ENCODE measurements around the gene ARF4. TPM values are rescaled to one million over a fixed set of nuclear protein-coding genes. Genes with fewer than 3 reads are reported as not detected.

Gene ARF4
- total and polyA plus RNA-seq, 12 donors = 67.2 to 443 (median 163) TPM

DNA sequence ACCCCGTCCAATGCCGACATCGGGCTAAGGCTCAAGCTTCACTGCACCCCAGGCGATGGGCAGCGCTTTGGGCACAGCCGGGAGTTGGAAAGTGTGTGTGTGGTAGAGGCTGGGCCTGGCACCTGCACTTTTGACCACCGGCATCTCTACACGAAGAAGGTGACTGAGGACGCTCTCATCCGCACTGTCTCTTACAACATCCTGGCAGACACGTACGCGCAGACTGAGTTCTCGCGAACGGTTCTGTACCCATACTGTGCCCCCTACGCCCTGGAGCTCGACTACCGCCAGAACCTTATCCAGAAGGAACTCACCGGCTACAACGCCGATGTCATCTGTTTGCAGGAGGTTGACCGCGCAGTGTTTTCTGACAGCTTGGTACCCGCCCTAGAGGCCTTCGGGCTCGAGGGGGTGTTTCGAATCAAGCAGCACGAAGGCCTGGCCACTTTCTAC lies 40.0 kb downstream of the ARF4 start:
- peak in 1 of 2 donors; percentile 27 for TF ChIP-seq POLR2A (IDR thresholded peaks at IDR 0.05)
- TF ChIP-seq, protein P1, sequence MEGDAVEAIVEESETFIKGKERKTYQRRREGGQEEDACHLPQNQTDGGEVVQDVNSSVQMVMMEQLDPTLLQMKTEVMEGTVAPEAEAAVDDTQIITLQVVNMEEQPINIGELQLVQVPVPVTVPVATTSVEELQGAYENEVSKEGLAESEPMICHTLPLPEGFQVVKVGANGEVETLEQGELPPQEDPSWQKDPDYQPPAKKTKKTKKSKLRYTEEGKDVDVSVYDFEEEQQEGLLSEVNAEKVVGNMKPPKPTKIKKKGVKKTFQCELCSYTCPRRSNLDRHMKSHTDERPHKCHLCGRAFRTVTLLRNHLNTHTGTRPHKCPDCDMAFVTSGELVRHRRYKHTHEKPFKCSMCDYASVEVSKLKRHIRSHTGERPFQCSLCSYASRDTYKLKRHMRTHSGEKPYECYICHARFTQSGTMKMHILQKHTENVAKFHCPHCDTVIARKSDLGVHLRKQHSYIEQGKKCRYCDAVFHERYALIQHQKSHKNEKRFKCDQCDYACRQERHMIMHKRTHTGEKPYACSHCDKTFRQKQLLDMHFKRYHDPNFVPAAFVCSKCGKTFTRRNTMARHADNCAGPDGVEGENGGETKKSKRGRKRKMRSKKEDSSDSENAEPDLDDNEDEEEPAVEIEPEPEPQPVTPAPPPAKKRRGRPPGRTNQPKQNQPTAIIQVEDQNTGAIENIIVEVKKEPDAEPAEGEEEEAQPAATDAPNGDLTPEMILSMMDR (IDR thresholded peaks at IDR 0.05) = no peak
- 1% methylated on average over 23 to 29 of the region's 29 CpGs for WGBS, 4 donors
- DNase-seq = peak; percentile 26 to 65 (median 38)
- Histone ChIP-seq H3K27ac (peak overlapping the region; percentile 85 to 97 (median 95)), H3K4me1 (replicated peaks in 1 of 2) (peaks cover 14 to 48% of the 10 kb centered on the region in 2 donors), H3K9me3 (replicated peaks in 1 of 3) (no peaks in the 10 kb centered on the region), H3K36me3 (replicated peaks in 1 of 2) (peaks cover 0 to 26% of the 10 kb centered on the region in 2 donors), H3K27me3 (no peaks in the 10 kb centered on the region), H3K4me3 (peak overlapping the region in 3 of 4 donors; percentile 83 to 99 (median 95))
- intact Hi-C loops (cut with DNase I) = loop anchor here (5.0 kb wide), 2 partner anchors 35 to 40 kb away; partner anchors contain the start of gene ARF4 (in 1 of the 2)

DNA sequence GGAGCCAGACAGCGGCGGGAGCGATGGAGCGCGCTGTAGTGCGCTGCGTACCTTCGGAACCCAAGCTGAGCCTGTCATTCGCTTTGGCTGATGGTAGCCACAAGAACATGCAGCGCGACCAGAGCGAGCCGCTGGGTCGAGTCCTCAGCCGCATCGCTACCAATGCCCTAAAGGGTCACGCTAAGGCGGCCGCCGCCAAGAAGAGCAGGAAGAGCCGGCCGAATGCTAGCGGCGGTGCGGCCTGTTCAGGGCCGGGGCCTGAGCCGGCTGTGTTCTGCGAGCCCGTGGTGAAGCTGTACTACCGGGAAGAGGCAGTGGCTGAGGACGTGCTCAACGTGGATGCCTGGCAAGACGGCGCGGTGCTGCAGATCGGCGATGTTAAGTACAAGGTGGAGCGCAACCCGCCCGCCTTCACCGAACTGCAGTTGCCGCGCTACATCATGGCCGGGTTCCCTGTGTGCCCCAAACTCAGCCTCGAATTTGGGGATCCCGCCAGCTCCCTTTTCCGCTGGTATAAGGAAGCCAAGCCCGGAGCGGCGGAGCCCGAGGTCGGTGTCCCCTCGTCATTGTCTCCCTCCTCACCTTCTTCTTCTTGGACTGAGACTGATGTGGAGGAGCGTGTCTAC lies 40.6 kb downstream of the ARF4 start:
- Histone ChIP-seq H3K9me3 (replicated peaks in 1 of 3) (no peaks in the 10 kb centered on the region), H3K4me3 (peak overlapping the region; percentile 30 to 99 (median 89)), H3K27me3 (no peaks in the 10 kb centered on the region), H3K4me1 (replicated peaks in 1 of 2) (peaks cover 14 to 47% of the 10 kb centered on the region in 2 donors), H3K27ac (peak overlapping the region; percentile 85 to 97 (median 95)), H3K36me3 (replicated peaks in 1 of 2) (peaks cover 0 to 26% of the 10 kb centered on the region in 2 donors)
- TF ChIP-seq, protein P1 (IDR thresholded peaks at IDR 0.05) = peak in 1 of 6 experiments; percentile 1
- TF ChIP-seq POLR2A (IDR thresholded peaks at IDR 0.05) = no peak
- WGBS, 4 donors = 0 to 1% methylated on average over 54 of the region's 54 CpGs; no CpG with 5 or more reads in 2 of the 4 donors
- intact Hi-C loops (cut with DNase I) = loop anchor here (5.0 kb wide), 2 partner anchors 36 to 41 kb away; partner anchors contain the start of gene ARF4 (in 1 of the 2)
- DNase-seq = peak in 5 of 7 donors; percentile 31 to 59 (median 41)

DNA sequence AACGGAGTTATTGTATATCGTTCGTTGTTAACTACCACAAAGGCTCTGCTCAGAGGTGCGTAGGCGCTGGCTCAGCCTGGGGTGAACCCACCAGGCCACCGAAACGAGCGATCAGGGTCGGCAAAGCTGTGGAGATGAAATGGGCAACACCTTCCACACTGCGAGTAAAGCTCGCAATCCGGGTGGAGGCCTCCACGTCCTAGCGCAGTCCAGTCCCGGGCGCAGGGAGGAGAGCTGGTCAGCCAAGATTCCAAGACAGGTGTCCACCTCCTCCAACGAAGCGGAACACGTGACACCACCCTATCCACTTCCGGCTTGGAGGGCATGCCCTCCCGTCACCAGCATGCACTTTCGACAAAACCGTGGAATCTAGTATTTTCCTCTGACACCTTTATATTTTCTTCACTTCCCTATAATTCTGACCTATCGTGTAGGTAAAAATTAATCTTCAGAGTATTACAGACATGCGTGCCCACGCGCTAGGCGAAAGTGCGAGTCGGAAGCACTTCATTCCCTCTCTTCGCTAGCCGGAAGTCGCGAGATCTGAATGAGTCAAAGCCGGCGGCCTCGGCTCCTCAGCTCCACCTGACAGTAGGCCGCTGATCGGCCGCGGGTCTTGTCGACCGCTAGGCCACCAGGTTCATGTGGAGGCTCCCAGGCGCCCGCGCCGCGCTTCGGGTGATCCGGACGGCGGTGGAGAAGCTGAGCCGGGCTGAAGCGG lies 41.2 kb downstream of the ARF4 start, which contains the start of gene PDE12:
TSS of gene PDE12 (plus strand) at position 537 of the 721 bp plus-strand sequence. CDS start at position 643, 106 bp downstream.
- Histone ChIP-seq H3K36me3 (replicated peaks in 1 of 2) (peaks cover 0 to 19% of the 10 kb centered on the region in 2 donors), H3K27me3 (no peaks in the 10 kb centered on the region), H3K9me3 (replicated peaks in 1 of 3) (no peaks in the 10 kb centered on the region), H3K27ac (peak within 1 kb of the TSS; percentile 85 to 97 (median 95)), H3K4me1 (replicated peaks in 1 of 2) (peaks cover 14 to 41% of the 10 kb centered on the region in 2 donors), H3K4me3 (peak within 1 kb of the TSS; percentile 30 to 99 (median 89))
- TF ChIP-seq, protein P1 (IDR thresholded peaks at IDR 0.05) = no peak
- peak; percentile 90 to 93 for TF ChIP-seq POLR2A (IDR thresholded peaks at IDR 0.05)
- WGBS, 4 donors = 0 to 2% (median 1%) methylated on average over 28 to 54 of the region's 54 CpGs
- DNase-seq = peak; percentile 86 to 95 (median 92)
- intact Hi-C loops (cut with DNase I) = loop anchor here (5.0 kb wide), 2 partner anchors 36 to 41 kb away; partner anchors contain the start of gene ARF4 (in 1 of the 2)

DNA sequence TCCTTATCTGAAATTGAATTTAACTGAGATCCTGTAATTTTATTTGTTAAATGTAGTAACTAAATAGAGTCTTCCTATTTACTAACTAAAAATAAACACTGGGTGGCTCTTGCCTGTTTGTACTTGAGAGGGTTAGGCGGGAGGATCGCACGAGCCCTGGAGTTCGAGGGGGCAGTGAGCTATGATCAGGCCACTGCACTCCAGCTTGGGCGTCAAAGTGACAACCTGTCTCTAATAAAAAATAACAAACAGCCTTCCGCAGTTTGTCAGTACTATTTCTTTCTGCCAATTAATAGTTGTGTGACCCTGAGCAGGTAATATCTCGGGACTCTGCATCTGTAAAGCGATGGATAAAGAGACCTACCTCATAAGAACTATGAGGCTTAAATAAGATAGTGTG lies 41.8 kb downstream of the ARF4 start:
- peaks cover 0 to 13% of the 10 kb centered on the region in 2 donors for H3K36me3 ChIP-seq (replicated peaks in 1 of 2)
- peak in 2 of 7 donors; percentile 23 to 39 for DNase-seq
- peak overlapping the region; percentile 85 to 97 (median 95) for H3K27ac ChIP-seq
- no peaks in the 10 kb centered on the region for H3K9me3 ChIP-seq (replicated peaks in 1 of 3)
- WGBS, 4 donors = 19 to 27% (median 22%) methylated on average over 8 of the region's 8 CpGs
- H3K4me1 ChIP-seq (replicated peaks in 1 of 2) = peaks cover 14 to 38% of the 10 kb centered on the region in 2 donors
- H3K27me3 ChIP-seq = no peaks in the 10 kb centered on the region
- TF ChIP-seq, protein P1 (IDR thresholded peaks at IDR 0.05) = no peak
- no peak for TF ChIP-seq POLR2A (IDR thresholded peaks at IDR 0.05)
- intact Hi-C loops (cut with DNase I) = loop anchor here (5.0 kb wide), 2 partner anchors 37 to 42 kb away; partner anchors contain the start of gene ARF4 (in 1 of the 2)
- peak overlapping the region; percentile 30 to 99 (median 89) for H3K4me3 ChIP-seq

Measured in adrenal gland (tissue), 12 donors.